K562 (cell line): Measurements from ENCODE around the gene ZNF689. TPM values are rescaled to one million over a fixed set of nuclear protein-coding genes. Genes with fewer than 3 reads are reported as not detected.

Experiments used
- CREB3L1 ChIP-seq: fragments of 450-650 bp; IDR thresholded peaks from 2 replicates; pipeline ENCODE4 v1.6.1; 2014; ENCODE audit warnings: low read depth, mild to moderate bottlenecking, moderate library complexity, borderline replicate concordance
- CSDE1 ChIP-seq, 2 experiments: fragments of 450-650 bp; IDR thresholded peaks; 2 replicates each; pipeline ENCODE4 v1.6.1; 2016; ENCODE audit warnings: mild to moderate bottlenecking in 1 of 2
- CTCFL ChIP-seq: IDR thresholded peaks from 2 replicates; pipeline ENCODE4 v1.6.1; 2011; ENCODE audit warnings: borderline replicate concordance, low read depth, mild to moderate bottlenecking, moderate library complexity, low read length; ENCODE audit not compliant: insufficient read depth, poor library complexity, severe bottlenecking
- EGR1 ChIP-seq: fragments of 450-650 bp; conservative IDR thresholded peaks from 2 replicates; pipeline ENCODE4 v1.6.1; 2017; ENCODE audit warnings: mild to moderate bottlenecking
- ETV1 ChIP-seq: fragments of 450-650 bp; conservative IDR thresholded peaks from 2 replicates; pipeline ENCODE4 v1.6.1; 2016; ENCODE audit warnings: missing genetic modification characterization, control low read depth, low read depth, missing compliant biosample characterization
- HOMEZ ChIP-seq: fragments of 250-450 bp; sonication (Bioruptor Pico); IDR thresholded peaks from 2 replicates; pipeline ENCODE4 v1.4.0; 2020; ENCODE audit warnings: mild to moderate bottlenecking, moderate library complexity
- JUN ChIP-seq, 2 experiments: sonication (generic) in 1 of 2; formaldehyde crosslinking in 1 of 2; IDR thresholded peaks; 2 replicates each; pipeline versions ENCODE4 v1.6.1 to v1.8.0; 2012 to 2022; ENCODE audit warnings: borderline replicate concordance in 2 of 2, mild to moderate bottlenecking in 2 of 2, improper control_type of control experiment in 1 of 2, low read depth in 1 of 2, low read length in 1 of 2, missing genetic modification reagents in 1 of 2
- KHSRP ChIP-seq: fragments of 450-650 bp; IDR thresholded peaks from 2 replicates; pipeline ENCODE4 v1.6.1; 2017
- MEIS2 ChIP-seq: fragments of 450-650 bp; IDR thresholded peaks from 2 replicates; pipeline ENCODE4 v1.6.1; 2014; ENCODE audit warnings: mild to moderate bottlenecking; ENCODE audit not compliant: partially characterized antibody
- MNT ChIP-seq, 2 experiments: fragments of 450-650 bp; conservative IDR thresholded peaks; 2 replicates each; pipeline ENCODE4 v1.6.1; 2017; ENCODE audit warnings: mild to moderate bottlenecking in 2 of 2, moderate library complexity in 2 of 2
- MXI1 ChIP-seq: IDR thresholded peaks from 2 replicates; pipeline ENCODE4 v1.6.1; 2011; ENCODE audit warnings: low read depth, mild to moderate bottlenecking, improper control_type of control experiment, low read length
- NCOA4 ChIP-seq: fragments of 450-650 bp; IDR thresholded peaks from 2 replicates; pipeline ENCODE4 v1.6.1; 2018; ENCODE audit warnings: mild to moderate bottlenecking; ENCODE audit not compliant: partially characterized antibody
- NFE2L1 ChIP-seq: fragments of 450-650 bp; IDR thresholded peaks from 2 replicates; pipeline ENCODE4 v1.6.1; 2016; ENCODE audit warnings: missing genetic modification characterization, low read depth, mild to moderate bottlenecking, missing compliant biosample characterization, moderate library complexity, borderline replicate concordance
- NUFIP1 ChIP-seq: fragments of 450-650 bp; IDR thresholded peaks from 2 replicates; pipeline ENCODE4 v1.6.1; 2018; ENCODE audit not compliant: partially characterized antibody
- RB1 ChIP-seq: fragments of 450-650 bp; IDR thresholded peaks from 2 replicates; pipeline ENCODE4 v1.6.1; 2017; ENCODE audit warnings: low read depth, mild to moderate bottlenecking
- RBM15 ChIP-seq: fragments of 200-400 bp; formaldehyde crosslinking; IDR thresholded peaks from 2 replicates; pipeline ENCODE4 v1.6.1; 2018; ENCODE audit warnings: mild to moderate bottlenecking, low read length, moderate library complexity; ENCODE audit not compliant: insufficient read depth
- STAT5A ChIP-seq: IDR thresholded peaks from 2 replicates; pipeline ENCODE4 v1.6.1; 2012; ENCODE audit warnings: low read length, inconsistent platforms, borderline replicate concordance
- ZC3H11A ChIP-seq: IDR thresholded peaks from 2 replicates; pipeline ENCODE4 v1.6.1; 2012; ENCODE audit warnings: low read depth, low read length, improper control_type of control experiment
- ZNF280B ChIP-seq: fragments of 250-450 bp; sonication (Bioruptor Pico); IDR thresholded peaks from 2 replicates; pipeline ENCODE4 v1.5.1; 2021; ENCODE audit warnings: mild to moderate bottlenecking
- ZNF445 ChIP-seq: fragments of 250-450 bp; sonication (Bioruptor Pico); IDR thresholded peaks from 2 replicates; pipeline ENCODE4 v1.4.0; 2020; ENCODE audit warnings: low read depth, mild to moderate bottlenecking, moderate library complexity
- polyA plus RNA-seq, 8 experiments: library from polyadenylated mRNA; depleted of rRNA in 4 of 8; stranded (reverse) in 5 of 8; unstranded in 3 of 8; fragments of >200 nt; fragmentation: Nextera tagmentation in 2 of 8; fragmentation: Illumina TruSeq in 1 of 8; extraction: Ambion mirVana in 2 of 8; extraction: Trizol in 1 of 8; gene quantifications; 2 replicates each; pipeline versions ENCODE4 v1.2.1 to v1.2.3, GENCODE V29; 2011 to 2014; ENCODE audit warnings: inconsistent platforms in 1 of 8, missing spikeins in 1 of 8
- total RNA-seq, 7 experiments: library from RNA; depleted of rRNA in 6 of 7; stranded (reverse); fragments of >200 nt in 6 of 7; fragmentation: Illumina TruSeq in 2 of 7; extraction: Trizol in 2 of 7; gene quantifications; 2 replicates each; pipeline versions ENCODE4 v1.2.1 to v1.2.3, GENCODE V29; 2011 to 2021; ENCODE audit warnings: low replicate concordance in 1 of 7

ZNF689 gene
- total and polyA plus RNA-seq, 9 of the 15 experiments (the other 6 are each of a cell fraction or from before 2014, with no cell fraction given) = 5.4 to 15.4 (median 10.8) TPM

- TF ChIP-seq ETV1 (tag) (no peak), HOMEZ (no peak), MXI1 (no peak), NUFIP1 (no peak), KHSRP (no peak), MNT (conservative IDR thresholded peaks at IDR 0.05) (no peak), CSDE1 (IDR thresholded peaks at IDR 0.05) (no peak), ZNF280B (CRISPR knock-in tag) (no peak), RB1 (no peak), STAT5A (no peak), ZNF445 (CRISPR knock-in tag) (no peak), ZC3H11A (no peak), CTCFL (no peak), RBM15 (no peak), CREB3L1 (no peak), EGR1 (no peak), NCOA4 (no peak), NFE2L1 (tag) (no peak), MEIS2 (no peak), JUN (IDR thresholded peaks at IDR 0.05; ENCODE audit: borderline replicate concordance, low read depth, low read length) (no peak), JUN (CRISPR knock-in tag; IDR thresholded peaks at IDR 0.05; ENCODE audit: borderline replicate concordance) (no peak)
Observed at GRCh38 chr16:30558789-30559377, 51.3 kb downstream of the ZNF689 start (continued).
